ENCODE data around the gene SDCCAG8. TPM values are rescaled to one million over a fixed set of nuclear protein-coding genes. Genes with fewer than 3 reads are reported as not detected.
"Not testable (repeated sequence)": the region's sequence is repeated elsewhere in the genome, so short reads cannot be mapped to it uniquely, and the experiment has no call there.

Gene SDCCAG8
- polyA plus RNA-seq, 1 donor: 20.2 TPM

DNA sequence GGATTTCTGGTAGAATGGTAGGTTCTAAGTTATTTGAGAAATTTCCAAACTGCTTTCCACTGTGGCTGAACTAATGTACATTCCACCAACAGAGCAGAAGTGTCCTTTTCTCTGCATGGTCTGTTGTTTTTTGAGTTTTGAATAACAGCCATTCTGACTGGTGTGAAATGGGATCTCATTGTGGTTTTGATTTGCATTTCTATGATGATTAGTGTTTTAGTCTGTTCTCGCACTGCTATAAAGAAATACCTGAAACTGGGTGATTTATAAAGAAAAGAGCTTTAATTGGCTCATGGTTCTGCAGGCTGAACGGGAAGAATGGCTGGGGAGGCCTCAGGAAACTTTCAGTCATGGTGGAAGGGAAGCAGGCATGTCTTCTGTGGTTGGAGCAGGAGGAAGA is 80.3 kb downstream of the SDCCAG8 start:
- DNase-seq: no peak

DNA sequence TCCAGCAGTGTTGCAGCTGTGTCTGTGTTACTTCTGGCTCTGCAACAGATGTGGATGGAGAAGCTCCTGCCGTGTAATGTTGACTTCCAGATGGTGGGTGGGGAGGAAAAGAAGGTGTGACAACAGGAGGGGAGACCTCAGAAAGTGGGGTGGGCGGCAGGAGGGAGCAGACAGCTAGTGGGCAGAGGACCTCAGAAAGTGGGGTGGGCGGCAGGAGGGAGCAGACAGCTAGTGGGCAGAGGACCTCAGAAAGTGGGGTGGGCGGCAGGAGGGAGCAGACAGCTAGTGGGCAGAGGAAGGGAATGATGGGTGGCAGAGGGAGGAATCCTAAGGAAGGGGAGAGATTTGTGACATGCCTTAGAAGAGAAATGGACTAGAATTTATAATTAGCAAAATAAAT is 83.0 kb downstream of the SDCCAG8 start:
- not testable (repeated sequence) for DNase-seq

- DNase-seq: no peak
Measured at GRCh38 chr1:243341074-243341473, 85.2 kb downstream of the SDCCAG8 start.

GRCh38 chr1:243343970-243344937 is 88.4 kb downstream of the SDCCAG8 start:
- DNase-seq: peak; percentile 8

- no peak for DNase-seq
Measured at GRCh38 chr1:243345205-243345604, 89.4 kb downstream of the SDCCAG8 start.

DNA sequence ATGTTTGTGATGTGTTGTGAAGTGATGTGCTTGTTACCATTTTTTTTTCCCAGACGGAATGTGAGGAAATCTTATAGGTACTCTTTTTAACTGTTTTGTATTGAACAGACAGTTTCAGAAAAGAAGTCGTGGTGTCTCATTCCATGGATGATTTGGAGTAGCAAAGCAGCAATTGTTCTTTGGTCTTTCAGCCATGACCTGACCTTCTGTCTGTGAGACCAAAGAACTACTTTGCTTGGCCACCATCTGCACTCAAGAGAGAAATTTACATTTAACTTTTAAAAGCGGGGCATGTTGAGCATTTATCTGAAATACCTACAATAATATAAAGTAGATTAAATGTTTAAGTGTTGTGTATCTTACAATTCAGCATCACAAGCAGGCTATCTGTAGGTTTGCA is 90.2 kb downstream of the SDCCAG8 start:
- no peak for DNase-seq

DNA sequence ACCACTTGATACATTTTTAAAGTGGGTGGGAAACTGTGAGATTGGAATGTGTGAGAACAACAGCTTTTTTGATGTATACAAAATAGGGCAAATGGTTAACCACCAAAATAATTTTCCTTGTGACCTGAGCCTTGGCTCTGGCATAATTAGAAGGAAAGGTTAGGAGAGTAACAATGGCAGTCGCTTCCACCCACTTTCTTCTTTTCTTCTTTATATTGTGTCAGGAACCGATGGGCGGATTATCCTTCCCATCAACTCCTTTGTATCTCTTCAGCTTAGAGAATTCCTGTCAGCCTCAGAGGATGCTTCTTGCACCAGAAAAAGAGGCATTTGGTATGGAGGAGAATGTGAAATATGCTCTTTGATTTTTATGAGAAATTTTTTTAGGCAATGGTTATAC is 90.6 kb downstream of the SDCCAG8 start:
- no peak for DNase-seq

GRCh38 chr1:243348331-243348730 is 92.5 kb downstream of the SDCCAG8 start:
- no peak for DNase-seq

DNA sequence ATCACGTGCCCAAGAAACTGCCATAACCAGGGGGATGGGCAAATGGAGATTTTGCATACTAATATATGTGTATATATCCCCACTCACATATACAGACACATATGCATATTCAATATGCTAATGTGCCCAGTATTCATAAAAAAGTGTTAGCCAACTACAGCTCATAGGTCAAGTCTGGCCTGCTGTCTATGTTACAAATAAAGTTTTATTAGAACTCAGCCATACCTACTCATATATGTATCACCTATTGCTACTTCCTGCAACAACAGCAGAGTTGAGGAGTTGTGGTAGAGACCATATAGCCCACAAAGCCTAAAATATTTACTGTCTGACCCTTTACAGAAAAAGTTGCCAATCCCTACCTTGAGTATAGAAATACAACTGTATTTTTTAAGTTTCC is 93.3 kb downstream of the SDCCAG8 start:
- DNase-seq: no peak

GRCh38 chr1:243351337-243351736 is 95.5 kb downstream of the SDCCAG8 start:
- DNase-seq: no peak

DNA sequence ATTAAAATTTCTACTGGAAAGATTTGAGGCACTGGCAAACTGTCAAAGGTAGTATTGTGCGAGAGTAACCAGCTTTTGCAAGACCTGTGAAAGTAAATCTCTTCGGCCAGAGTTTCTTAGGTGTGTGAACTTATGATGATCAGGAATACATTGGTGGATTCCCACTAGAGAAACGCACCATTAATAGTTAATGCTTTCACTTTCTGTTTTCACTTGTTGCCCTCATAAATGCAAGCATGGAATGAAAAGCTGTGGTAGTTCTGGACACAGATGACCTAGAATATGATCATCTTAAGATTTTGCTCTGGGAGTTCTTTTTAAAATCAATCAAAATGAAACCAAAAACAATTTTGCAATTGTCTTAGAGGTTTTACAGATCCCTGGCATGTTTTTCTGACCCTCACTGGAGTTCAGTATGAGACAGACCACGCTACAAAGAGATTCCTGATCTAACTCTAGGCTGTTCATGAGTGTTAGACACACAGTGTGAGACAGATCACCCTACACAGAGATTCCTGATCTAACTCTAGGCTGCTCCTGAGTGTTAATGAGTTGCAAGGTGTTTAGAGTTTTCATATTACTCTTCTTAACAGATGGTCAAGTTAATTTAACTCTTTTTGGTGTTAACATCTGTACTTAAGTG is 98.8 kb downstream of the SDCCAG8 start:
- DNase-seq: no peak

DNA sequence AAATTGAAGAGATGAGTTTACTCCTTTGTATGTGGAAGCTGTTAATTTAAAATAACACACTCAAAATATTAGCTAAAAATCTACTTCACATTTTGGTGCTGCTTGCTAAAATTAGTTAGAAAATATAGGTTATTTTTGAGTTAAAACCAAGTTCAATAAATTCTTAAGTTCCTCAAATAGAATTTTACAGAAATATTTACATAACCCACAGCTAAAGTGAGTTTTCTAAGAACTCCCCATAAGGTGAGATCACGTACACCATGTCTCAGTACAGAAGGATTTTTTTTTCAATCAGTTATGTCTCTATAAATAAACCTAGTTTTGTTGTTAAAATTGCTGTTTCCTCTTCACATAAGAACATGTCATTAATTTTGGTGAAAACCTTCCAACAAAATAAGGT is 108.0 kb downstream of the SDCCAG8 start:
- no peak for DNase-seq

GRCh38 chr1:243364330-243364729 is 108.5 kb downstream of the SDCCAG8 start:
- DNase-seq: no peak

DNA sequence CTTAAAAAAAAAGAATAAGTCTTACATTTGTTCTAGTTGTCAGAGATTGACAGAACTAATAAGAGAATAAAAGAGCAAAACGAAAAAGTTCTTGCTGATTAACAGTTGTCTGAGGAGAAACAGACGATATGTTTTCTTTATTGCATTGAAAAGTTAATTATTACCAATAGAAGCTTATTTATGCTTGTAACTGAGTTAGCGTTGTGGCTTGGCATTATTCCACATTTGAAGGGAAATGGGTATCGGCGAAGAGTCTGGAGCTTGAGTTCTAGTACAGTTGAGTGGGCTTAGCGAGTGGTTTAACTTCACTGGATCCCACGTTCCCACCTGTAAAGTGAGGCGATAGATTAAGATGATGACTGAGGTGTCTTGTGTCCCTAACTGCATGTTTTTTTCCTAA is 109.0 kb downstream of the SDCCAG8 start:
- no peak for DNase-seq

DNA sequence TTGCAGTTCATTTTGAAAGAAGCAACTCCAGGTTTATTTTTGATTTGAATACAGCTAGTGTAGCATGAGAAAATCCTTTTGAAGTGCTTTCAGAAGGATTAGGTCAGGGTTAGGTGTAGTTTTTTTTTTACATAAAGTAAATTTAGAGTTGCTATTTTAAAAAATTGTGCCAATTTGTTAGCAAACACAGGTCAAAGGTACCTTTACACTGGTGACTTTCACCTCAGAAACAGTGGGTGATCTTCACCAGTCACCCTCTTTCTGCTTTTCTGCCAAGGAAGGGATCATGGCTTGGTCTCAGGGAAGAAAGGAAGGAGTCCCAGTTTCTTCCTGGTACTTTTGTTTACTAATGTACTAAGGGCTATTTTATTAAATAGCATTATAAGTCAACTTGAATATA is 111.5 kb downstream of the SDCCAG8 start:
- DNase-seq: no peak

- no peak for DNase-seq
Measured at GRCh38 chr1:243374412-243374811, 118.6 kb downstream of the SDCCAG8 start.

- no peak for DNase-seq
Measured at GRCh38 chr1:243375596-243375995, 119.8 kb downstream of the SDCCAG8 start.

- no peak for DNase-seq
Measured at GRCh38 chr1:243378669-243379068, 122.8 kb downstream of the SDCCAG8 start.

DNA sequence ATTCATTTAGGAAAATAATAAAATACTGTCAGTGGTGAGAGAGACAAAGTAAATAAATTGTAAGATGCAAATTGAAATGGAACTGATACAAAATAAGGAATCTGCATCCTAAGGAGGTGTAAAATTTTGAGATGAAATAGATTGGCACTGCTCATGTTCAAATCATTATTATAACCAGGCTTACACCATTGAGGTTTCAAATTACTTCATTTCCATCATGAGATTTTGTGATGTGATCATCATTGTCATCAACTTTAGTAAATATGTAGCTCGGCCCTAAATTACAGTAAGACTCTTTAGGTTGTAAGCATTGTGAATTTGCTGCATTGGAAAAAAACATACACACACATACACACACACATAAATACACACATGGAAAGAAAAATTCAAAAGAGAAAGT is 123.4 kb downstream of the SDCCAG8 start:
- DNase-seq: no peak

DNA sequence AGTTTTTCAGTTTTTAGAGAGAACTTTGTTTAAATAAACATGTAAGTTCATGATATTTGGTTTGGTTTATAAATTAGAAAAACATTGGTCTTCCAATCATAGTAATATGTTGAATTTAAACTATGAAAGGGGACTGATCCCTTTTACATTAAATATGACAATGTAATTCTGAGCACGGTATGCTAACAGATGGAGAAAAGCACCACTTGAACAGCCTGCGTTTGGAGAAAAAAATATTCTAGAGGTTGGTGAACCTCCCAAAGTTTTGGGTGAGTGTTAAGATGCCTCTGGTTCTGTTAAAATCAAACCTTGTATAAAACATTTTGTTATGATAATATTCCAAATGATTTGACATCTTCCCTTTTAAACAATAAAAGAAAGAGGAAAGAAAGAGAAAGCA is 123.9 kb downstream of the SDCCAG8 start:
- DNase-seq: no peak

DNA sequence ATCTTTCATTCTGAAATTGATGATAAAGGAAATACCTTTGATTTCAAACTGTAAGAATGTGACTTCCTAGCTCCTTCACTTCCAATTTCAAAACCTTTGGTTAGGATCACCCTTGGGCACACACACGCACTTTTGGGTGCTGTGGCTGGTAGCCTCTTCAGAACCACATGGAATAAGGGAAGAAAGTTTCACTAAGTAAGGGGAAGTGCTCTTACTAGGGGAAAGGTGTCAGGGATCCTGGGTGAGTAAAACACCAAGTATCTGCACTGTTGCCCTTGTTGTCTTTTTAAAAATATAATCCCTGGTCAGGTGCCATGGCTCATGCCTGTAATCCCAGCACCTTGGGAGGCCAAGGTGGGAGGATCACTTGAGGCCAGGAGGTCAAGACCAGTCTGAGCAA is 132.4 kb downstream of the SDCCAG8 start:
- no peak for DNase-seq

- DNase-seq: no peak
Measured at GRCh38 chr1:243390162-243390791, 134.4 kb downstream of the SDCCAG8 start.

DNA sequence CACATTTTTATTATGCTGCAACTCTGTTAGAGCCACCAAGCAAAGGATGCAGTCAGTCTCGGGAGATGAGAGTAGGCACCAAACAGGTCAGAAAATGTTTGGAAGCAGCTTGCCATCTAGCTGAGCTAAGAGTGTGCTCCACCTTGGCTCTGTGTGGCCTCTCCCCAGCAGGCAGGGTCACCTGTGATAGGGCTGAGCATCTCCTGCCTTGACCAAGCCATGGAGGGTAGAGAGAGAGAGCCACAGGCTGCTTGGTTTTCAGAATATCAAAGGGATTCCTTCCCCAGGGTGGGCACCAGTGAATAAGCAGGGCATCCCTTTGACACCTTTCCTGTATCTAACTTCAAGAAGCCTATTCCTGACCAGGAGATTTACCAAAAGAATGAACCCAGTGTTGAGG is 135.5 kb downstream of the SDCCAG8 start:
- no peak for DNase-seq

DNA sequence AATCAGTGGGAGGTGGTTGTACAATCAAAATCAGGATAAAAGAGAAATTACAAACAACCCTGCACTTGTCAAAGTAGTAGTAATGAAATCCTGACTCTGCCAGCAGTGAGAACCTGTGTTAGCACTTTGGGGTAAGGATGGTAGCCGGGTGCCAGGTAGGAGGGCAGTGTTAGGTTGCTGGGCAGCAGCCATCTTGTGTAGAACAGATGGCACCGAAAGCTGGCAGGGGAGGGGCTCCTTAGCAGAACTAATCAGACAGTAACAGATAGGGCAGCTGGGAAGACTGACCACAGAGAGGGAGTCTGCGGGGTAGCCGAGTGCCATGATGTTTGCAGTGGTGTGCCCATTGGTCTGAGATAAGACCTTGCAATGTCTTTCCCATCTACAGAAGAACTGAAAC is 137.3 kb downstream of the SDCCAG8 start:
- DNase-seq: no peak

All from hindlimb muscle (tissue), 1 donor.